Suprapubic skin (tissue), 4 donors: ENCODE results near the gene LDLRAD4. TPM values are rescaled to one million over a fixed set of nuclear protein-coding genes. Genes with fewer than 3 reads are reported as not detected.

Experiments
- DNase-seq, 2 donors: peaks; one replicate each; pipeline ENCODE4 v3.0.0-alpha.2; 2019; ENCODE audit warnings: low spot score in 2 of 2
- H3K27ac ChIP-seq: fragments of 200-600 bp; sonication (generic); one replicate; pipeline ENCODE4 v1.5.1; 2019
- H3K27me3 ChIP-seq: fragments of 200-600 bp; sonication (generic); one replicate; pipeline ENCODE4 v1.5.1; 2019
- H3K36me3 ChIP-seq: fragments of 200-600 bp; sonication (generic); one replicate; pipeline ENCODE4 v1.5.1; 2019
- H3K4me1 ChIP-seq: fragments of 200-600 bp; sonication (generic); one replicate; pipeline ENCODE4 v1.5.1; 2019
- H3K4me3 ChIP-seq: fragments of 200-600 bp; sonication (generic); one replicate; pipeline ENCODE4 v1.5.1; 2019; ENCODE audit warnings: mild to moderate bottlenecking
- H3K9me3 ChIP-seq: fragments of 200-600 bp; sonication (generic); one replicate; pipeline ENCODE4 v1.5.1; 2019
- EP300 ChIP-seq: sonication (generic); formaldehyde crosslinking; IDR thresholded peaks from one replicate; pipeline ENCODE4 v1.6.1; 2017; ENCODE audit warnings: antibody characterized with exemption
- POLR2A ChIP-seq, 2 donors: fragments of 450-650 bp; IDR thresholded peaks; one replicate each; pipeline ENCODE4 v1.6.1; 2017; ENCODE audit warnings: antibody characterized with exemption in 2 of 2, mild to moderate bottlenecking in 2 of 2, moderate library complexity in 2 of 2
- POLR2AphosphoS5 ChIP-seq, 3 donors: sonication (generic); formaldehyde crosslinking; IDR thresholded peaks; one replicate each; pipeline ENCODE4 v1.6.1; 2017; ENCODE audit warnings: antibody characterized with exemption in 3 of 3
- WGBS: methylation state at CpG from one replicate; pipeline ENCODE4 v1.1.5; 2018; 5-methylcytosine and 5-hydroxymethylcytosine counted together
- total RNA-seq, 4 donors: library from RNA; depleted of rRNA; stranded (reverse); fragments of >200 nt; gene quantifications; one replicate each; pipeline ENCODE4 v1.1.0, GENCODE V29; 2016
- TF ChIP-seq, protein P1 (sequence below), 2 donors: fragments of 200-600 bp in 1 of 2; fragments of 450-650 bp in 1 of 2; sonication (generic) in 1 of 2; IDR thresholded peaks; one replicate each; pipeline ENCODE4 v1.5.1; 2016 to 2019; ENCODE audit warnings: antibody characterized with exemption in 2 of 2, mild to moderate bottlenecking in 1 of 2, moderate library complexity in 1 of 2

Gene LDLRAD4
- total RNA-seq, 4 donors from 2014 or later, result 10.1 to 31.6 (median 15.1) TPM

DNA sequence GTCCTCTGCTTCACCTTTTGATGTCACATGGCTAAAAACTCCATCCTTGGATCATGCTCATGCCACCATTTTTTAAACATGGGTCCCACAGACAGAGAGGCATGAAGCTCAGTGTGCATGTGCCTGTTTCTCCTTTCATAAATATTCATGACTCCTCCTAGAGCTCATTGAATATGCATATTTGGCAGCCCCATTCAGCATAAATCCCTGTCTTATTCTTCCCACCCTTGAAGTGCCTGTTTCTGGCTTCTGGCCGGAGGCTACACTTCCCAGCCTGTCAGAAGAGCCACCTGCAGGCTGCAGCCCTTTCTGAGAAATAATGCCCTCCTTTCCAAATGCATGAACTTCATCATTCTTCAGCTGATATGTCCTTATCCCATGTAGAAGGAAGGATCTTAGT lies 109.7 kb downstream of the LDLRAD4 start:
- WGBS, result 83% methylated on average over 1 of the region's 1 CpG
- H3K9me3 ChIP-seq, result no peaks in the 10 kb centered on the region

DNA sequence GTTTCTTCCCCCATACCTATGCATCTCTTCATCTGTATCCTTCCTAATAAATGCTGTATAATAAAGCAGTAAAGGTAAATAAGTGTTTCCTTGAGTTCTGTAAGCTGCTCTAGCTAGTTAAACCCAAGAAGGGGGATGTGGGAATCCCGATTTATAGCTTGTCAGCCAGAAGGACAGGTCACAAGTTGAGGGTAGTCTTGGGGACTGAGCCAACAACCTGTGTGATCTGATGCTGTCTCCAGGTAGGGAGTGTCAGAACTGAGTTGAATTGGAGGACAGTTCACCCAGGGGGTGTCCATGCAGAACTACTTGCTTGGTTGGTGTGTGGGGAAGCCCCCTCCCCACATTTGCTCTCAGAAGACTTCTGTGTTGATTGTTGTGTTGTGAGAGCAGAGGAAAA lies 112.4 kb downstream of the LDLRAD4 start:
- H3K27ac ChIP-seq, result no peak overlapping the region

More for the DNA sequence above, 109.7 kb downstream of the LDLRAD4 start:
- Histone ChIP-seq H3K4me3 (no peak overlapping the region), H3K27ac (no peak overlapping the region), H3K4me1 (no peaks in the 10 kb centered on the region), H3K36me3 (no peaks in the 10 kb centered on the region), H3K27me3 (no peaks in the 10 kb centered on the region)
- TF ChIP-seq POLR2A (IDR thresholded peaks at IDR 0.05) (no peak), POLR2AphosphoS5 (IDR thresholded peaks at IDR 0.05) (no peak), EP300 (no peak)
- TF ChIP-seq, protein P1, sequence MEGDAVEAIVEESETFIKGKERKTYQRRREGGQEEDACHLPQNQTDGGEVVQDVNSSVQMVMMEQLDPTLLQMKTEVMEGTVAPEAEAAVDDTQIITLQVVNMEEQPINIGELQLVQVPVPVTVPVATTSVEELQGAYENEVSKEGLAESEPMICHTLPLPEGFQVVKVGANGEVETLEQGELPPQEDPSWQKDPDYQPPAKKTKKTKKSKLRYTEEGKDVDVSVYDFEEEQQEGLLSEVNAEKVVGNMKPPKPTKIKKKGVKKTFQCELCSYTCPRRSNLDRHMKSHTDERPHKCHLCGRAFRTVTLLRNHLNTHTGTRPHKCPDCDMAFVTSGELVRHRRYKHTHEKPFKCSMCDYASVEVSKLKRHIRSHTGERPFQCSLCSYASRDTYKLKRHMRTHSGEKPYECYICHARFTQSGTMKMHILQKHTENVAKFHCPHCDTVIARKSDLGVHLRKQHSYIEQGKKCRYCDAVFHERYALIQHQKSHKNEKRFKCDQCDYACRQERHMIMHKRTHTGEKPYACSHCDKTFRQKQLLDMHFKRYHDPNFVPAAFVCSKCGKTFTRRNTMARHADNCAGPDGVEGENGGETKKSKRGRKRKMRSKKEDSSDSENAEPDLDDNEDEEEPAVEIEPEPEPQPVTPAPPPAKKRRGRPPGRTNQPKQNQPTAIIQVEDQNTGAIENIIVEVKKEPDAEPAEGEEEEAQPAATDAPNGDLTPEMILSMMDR (IDR thresholded peaks at IDR 0.05), result no peak
- DNase-seq, result no peak

DNA sequence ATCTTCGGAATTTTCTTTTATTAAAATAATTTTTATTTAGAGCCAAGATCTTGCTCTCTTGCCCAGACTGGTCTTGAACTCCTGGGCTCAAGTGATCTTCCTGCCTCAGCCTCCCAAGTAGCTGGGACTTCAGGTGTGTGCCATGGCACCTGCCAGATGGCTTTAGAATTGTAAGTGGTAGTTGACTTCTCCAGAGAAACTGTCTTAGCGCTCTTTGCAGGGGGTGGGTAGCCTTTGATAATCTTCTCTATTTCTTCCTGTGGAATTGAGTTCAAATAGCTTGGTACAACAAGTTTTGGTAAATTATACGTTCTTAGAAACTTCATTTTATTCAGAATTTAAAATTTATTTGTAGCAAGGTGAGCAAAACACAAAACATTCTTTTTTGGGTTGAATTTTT lies 113.3 kb downstream of the LDLRAD4 start:
- no peaks in the 10 kb centered on the region for H3K4me1 ChIP-seq
- H3K4me3 ChIP-seq, result no peak overlapping the region
- H3K36me3 ChIP-seq, result no peaks in the 10 kb centered on the region
- WGBS, result 88% methylated on average over 3 of the region's 3 CpGs
- no peaks in the 10 kb centered on the region for H3K9me3 ChIP-seq
- DNase-seq, result no peak
- no peaks in the 10 kb centered on the region for H3K27me3 ChIP-seq
- H3K27ac ChIP-seq, result no peak overlapping the region
- TF ChIP-seq, protein P1 (IDR thresholded peaks at IDR 0.05), result no peak
- no peak for TF ChIP-seq POLR2A (IDR thresholded peaks at IDR 0.05)
- no peak for TF ChIP-seq POLR2AphosphoS5 (IDR thresholded peaks at IDR 0.05)
- no peak for TF ChIP-seq EP300

More for the DNA sequence above, 112.4 kb downstream of the LDLRAD4 start:
- H3K4me3 ChIP-seq, result no peak overlapping the region
- no peaks in the 10 kb centered on the region for H3K9me3 ChIP-seq
- H3K27me3 ChIP-seq, result no peaks in the 10 kb centered on the region
- WGBS, result 73% methylated on average over 1 of the region's 1 CpG
- no peaks in the 10 kb centered on the region for H3K4me1 ChIP-seq
- no peak for TF ChIP-seq POLR2AphosphoS5 (IDR thresholded peaks at IDR 0.05)
- TF ChIP-seq, protein P1 (IDR thresholded peaks at IDR 0.05), result no peak
- TF ChIP-seq POLR2A (IDR thresholded peaks at IDR 0.05), result no peak
- no peak for TF ChIP-seq EP300
- DNase-seq, result no peak
- H3K36me3 ChIP-seq, result no peaks in the 10 kb centered on the region

DNA sequence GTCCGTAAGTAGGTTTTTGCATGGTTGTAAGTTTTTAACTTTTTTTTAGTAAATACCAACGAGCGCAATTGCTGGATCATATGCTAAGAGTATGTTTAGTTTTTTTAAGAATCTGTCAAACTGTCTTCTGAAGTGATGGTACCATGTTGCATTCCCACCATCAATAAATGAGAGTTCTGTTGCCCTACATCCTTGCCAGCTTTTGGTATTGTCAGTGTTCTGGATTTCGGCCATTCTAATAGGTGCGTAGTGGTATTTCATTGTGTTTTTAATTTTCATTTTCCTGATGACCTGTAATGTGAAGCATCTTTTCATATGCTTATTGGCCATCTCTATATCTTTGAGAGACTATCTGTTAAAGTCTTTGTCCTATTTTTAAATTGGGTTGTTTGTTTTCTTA lies 114.3 kb downstream of the LDLRAD4 start:
- whole genome bisulfite sequencing, result 78% methylated on average over 5 of the region's 5 CpGs
- H3K9me3 ChIP-seq, result no peaks in the 10 kb centered on the region
- no peak overlapping the region for H3K4me3 ChIP-seq
- no peaks in the 10 kb centered on the region for H3K4me1 ChIP-seq
- H3K36me3 ChIP-seq, result no peaks in the 10 kb centered on the region
- TF ChIP-seq, protein P1 (IDR thresholded peaks at IDR 0.05), result no peak
- no peak for TF ChIP-seq POLR2A (IDR thresholded peaks at IDR 0.05)
- TF ChIP-seq POLR2AphosphoS5 (IDR thresholded peaks at IDR 0.05), result no peak
- no peak for TF ChIP-seq EP300
- H3K27ac ChIP-seq, result no peak overlapping the region
- H3K27me3 ChIP-seq, result no peaks in the 10 kb centered on the region
- DNase-seq, result no peak

DNA sequence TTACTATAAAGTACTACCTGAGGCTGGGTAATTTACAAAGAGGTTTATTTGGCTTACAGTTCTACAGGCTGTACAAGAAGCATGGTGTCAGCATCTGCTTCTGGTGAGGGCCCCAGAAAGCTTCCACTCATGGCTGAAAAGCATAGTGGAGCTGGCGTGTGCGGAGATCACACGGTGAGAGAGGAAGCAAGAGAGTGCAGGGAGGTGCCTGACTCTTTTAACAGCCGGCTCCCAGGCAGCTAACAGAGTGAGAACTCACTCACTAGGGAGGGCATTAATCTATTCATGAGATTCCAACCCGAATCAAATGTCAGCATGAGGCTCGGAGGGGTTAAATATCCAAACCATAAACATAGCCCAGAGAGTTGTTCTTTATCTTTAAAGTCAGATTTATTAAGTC lies 117.3 kb downstream of the LDLRAD4 start:
- Histone ChIP-seq H3K4me3 (no peak overlapping the region), H3K27me3 (no peaks in the 10 kb centered on the region), H3K36me3 (no peaks in the 10 kb centered on the region), H3K4me1 (no peaks in the 10 kb centered on the region), H3K9me3 (no peaks in the 10 kb centered on the region), H3K27ac (no peak overlapping the region)
- DNase-seq, result no peak
- 80% methylated on average over 6 of the region's 6 CpGs for WGBS
- TF ChIP-seq POLR2A (IDR thresholded peaks at IDR 0.05) (no peak), EP300 (no peak), POLR2AphosphoS5 (IDR thresholded peaks at IDR 0.05) (no peak)
- TF ChIP-seq, protein P1 (IDR thresholded peaks at IDR 0.05), result no peak
